HG02610 (cell line): Measurements from ENCODE around the gene CBR4.

Source experiments
- ATAC-seq: cut with Tn5 transposase; IDR thresholded peaks from one replicate; pipeline ENCODE4 v1.9.1; 2021; ENCODE audit warnings: mild to moderate bottlenecking, moderate library complexity; ENCODE audit not compliant: unreplicated experiment

Gene CBR4

GRCh38 chr4:169010125-169011023 is at the start of gene CBR4:
CBR4 (minus strand) TSS chr4:169010255; CDS start chr4:169010089, 166 bp downstream.
- peak; percentile 99 for ATAC-seq

- ATAC-seq, result no peak
Observed at GRCh38 chr4:169059306-169060211, 49.5 kb upstream of the CBR4 start.

- ATAC-seq, result no peak
Observed at GRCh38 chr4:169058312-169058711, 48.3 kb upstream of the CBR4 start.

- peak; percentile 71 for ATAC-seq
Observed at GRCh38 chr4:169054879-169055278, 44.8 kb upstream of the CBR4 start.

GRCh38 chr4:169052594-169052945 is 42.5 kb upstream of the CBR4 start:
- no peak for ATAC-seq

GRCh38 chr4:169051761-169052593 is 41.9 kb upstream of the CBR4 start:
- no peak for ATAC-seq

GRCh38 chr4:169050881-169051760 is 41.1 kb upstream of the CBR4 start:
- no peak for ATAC-seq

- ATAC-seq, result no peak
Observed at GRCh38 chr4:169050284-169050683, 40.2 kb upstream of the CBR4 start.

GRCh38 chr4:169048868-169049414 is 38.9 kb upstream of the CBR4 start:
- no peak for ATAC-seq

GRCh38 chr4:169047956-169048355 is 37.9 kb upstream of the CBR4 start:
- ATAC-seq, result no peak

GRCh38 chr4:169045862-169046584 is 36.0 kb upstream of the CBR4 start:
- no peak for ATAC-seq

- ATAC-seq, result no peak
Observed at GRCh38 chr4:169044714-169045447, 34.8 kb upstream of the CBR4 start.

GRCh38 chr4:169042608-169043007 is 32.6 kb upstream of the CBR4 start:
- no peak for ATAC-seq

GRCh38 chr4:169040559-169041261 is 30.7 kb upstream of the CBR4 start:
- no peak for ATAC-seq

GRCh38 chr4:169039251-169039954 is 29.3 kb upstream of the CBR4 start:
- ATAC-seq, result no peak

GRCh38 chr4:169037506-169037905 is 27.5 kb upstream of the CBR4 start:
- no peak for ATAC-seq
